OCI-LY7 (cell line): ENCODE results near the gene PANK4.

ENCODE experiments used
- CTCF ChIP-seq: fragments of 200-600 bp; sonication (generic); conservative IDR thresholded peaks from 2 replicates; pipeline ENCODE4 v1.5.1; 2014; ENCODE audit warnings: mild to moderate bottlenecking, antibody characterized with exemption, low read length, moderate library complexity, mixed read lengths
- EZH2phosphoT487 ChIP-seq: fragments of 200-600 bp; sonication (generic); IDR thresholded peaks from 2 replicates; pipeline ENCODE4 v1.6.1; 2018; ENCODE audit warnings: low read depth, borderline replicate concordance, mild to moderate bottlenecking, mixed run types, antibody characterized with exemption, low read length, moderate library complexity, mixed read lengths

- TF ChIP-seq CTCF (no peak), EZH2phosphoT487 (no peak)
Observed at GRCh38 chr1:2498648-2499047, 27.7 kb downstream of the PANK4 start.
